Transverse colon (tissue), 4 donors: ENCODE results near the gene PTPRE. TPM values are rescaled to one million over a fixed set of nuclear protein-coding genes. Genes with fewer than 3 reads are reported as not detected.

Source experiments
- DNase-seq: peaks from one replicate; pipeline ENCODE4 v3.0.0-alpha.2; 2019
- H3K27ac ChIP-seq, 4 donors: fragments of 200-600 bp; sonication (generic); 2 replicates each; pipeline ENCODE4 v1.5.1; 2016 to 2018; ENCODE audit warnings: inconsistent platforms in 4 of 4
- H3K27me3 ChIP-seq: fragments of 200-600 bp; sonication (generic); 2 replicates; pipeline ENCODE4 v1.5.1; 2017; ENCODE audit warnings: inconsistent platforms
- H3K36me3 ChIP-seq, 4 donors: fragments of 200-600 bp; sonication (generic); 2 replicates each; pipeline ENCODE4 v1.5.1; 2017 to 2019; ENCODE audit warnings: inconsistent platforms in 4 of 4
- H3K4me1 ChIP-seq, 4 donors: fragments of 200-600 bp; sonication (generic); 2 replicates each; pipeline ENCODE4 v1.5.1; 2017 to 2020; ENCODE audit warnings: inconsistent platforms in 4 of 4
- H3K4me3 ChIP-seq, 4 donors: fragments of 200-600 bp; sonication (generic); 1 replicate in 1 of 4; 2 replicates in 3 of 4; pipeline versions ENCODE4 v1.5.1 to v1.6.1; 2017 to 2019; ENCODE audit warnings: inconsistent platforms in 4 of 4
- H3K9me3 ChIP-seq, 2 donors: fragments of 200-600 bp; sonication (generic); 2 replicates each; pipeline ENCODE4 v1.5.1; 2017 to 2019; ENCODE audit warnings: inconsistent platforms in 2 of 2
- CTCF ChIP-seq, 5 experiments: fragments of 200-600 bp in 3 of 5; fragments of 450-650 bp in 2 of 5; sonication (generic) in 3 of 5; IDR thresholded peaks; 1 replicate in 2 of 5; 2 replicates in 3 of 5; pipeline ENCODE4 v1.5.1; 2016 to 2017; ENCODE audit warnings: antibody characterized with exemption in 5 of 5, inconsistent platforms in 3 of 5, mild to moderate bottlenecking in 2 of 5, moderate library complexity in 1 of 5
- EP300 ChIP-seq: sonication (generic); formaldehyde crosslinking; IDR thresholded peaks from one replicate; pipeline ENCODE4 v1.6.1; 2017; ENCODE audit warnings: antibody characterized with exemption, low read depth
- POLR2A ChIP-seq: fragments of 450-650 bp; IDR thresholded peaks from one replicate; pipeline ENCODE4 v1.6.1; 2016; ENCODE audit warnings: antibody characterized with exemption, mild to moderate bottlenecking, moderate library complexity
- POLR2AphosphoS5 ChIP-seq, 3 donors: sonication (generic); formaldehyde crosslinking; IDR thresholded peaks; one replicate each; pipeline ENCODE4 v1.6.1; 2016; ENCODE audit warnings: antibody characterized with exemption in 3 of 3
- WGBS, 2 donors: methylation state at CpG; one replicate each; pipeline ENCODE4 v1.1.5; 2018; ENCODE audit warnings: low coverage in 1 of 2; 5-methylcytosine and 5-hydroxymethylcytosine counted together
- in situ Hi-C, 4 donors: fragments of 200-750 bp; cut with MboI; loops; one replicate each; pipeline versions ENCODE4 v1.15.0 to v1.15.1; 2017; ENCODE audit warnings: low sequenced_read_pairs in 3 of 4, low pct_ligation_motif_present in 1 of 4, low pct_unique_long_range_greater_than_20kb in 1 of 4
- intact Hi-C: fragments of 100-400 bp; cut with DNase I; formaldehyde crosslinking; loops from one replicate; pipeline ENCODE4 v1.15.1; 2023; ENCODE audit warnings: low total_unique reads
- total RNA-seq, 4 donors: library from RNA; depleted of rRNA; stranded (reverse); fragments of >200 nt; gene quantifications; one replicate each; pipeline ENCODE4 v1.1.0, GENCODE V29; 2016

PTPRE gene
- total RNA-seq, 4 donors from 2014 or later: 25.7 to 43.6 (median 26.7) TPM

- H3K27me3 ChIP-seq: no peaks in the 10 kb centered on the region
- intact Hi-C loops (no loop called here), in situ Hi-C loops (loop anchor here in 1 of 4 donors (25.0 kb wide), 2 partner anchors 96 to 296 kb away; partner anchors contain the start of gene PTPRE)
- no peak overlapping the region for H3K4me3 ChIP-seq
- peaks cover 0 to 14% (median 2%) of the 10 kb centered on the region in 4 donors for H3K4me1 ChIP-seq
- H3K9me3 ChIP-seq: no peaks in the 10 kb centered on the region
- H3K36me3 ChIP-seq: no peaks in the 10 kb centered on the region
- 75 to 100% methylated on average over 2 to 8 of the region's 8 CpGs for WGBS, 2 donors
- TF ChIP-seq POLR2AphosphoS5 (IDR thresholded peaks at IDR 0.05) (no peak), EP300 (no peak), POLR2A (no peak), CTCF (IDR thresholded peaks at IDR 0.05) (no peak)
- no peak for DNase-seq
- H3K27ac ChIP-seq: peak overlapping the region in 2 of 4 donors; percentile 29 to 54
These were observed 101.8 kb downstream of the PTPRE start for GRCh38 chr10:128008521-128009250.

GRCh38 chr10:128009372-128010126 lies 102.6 kb downstream of the PTPRE start:
- H3K36me3 ChIP-seq: no peaks in the 10 kb centered on the region
- H3K4me3 ChIP-seq: no peak overlapping the region
- WGBS, 2 donors: 73 to 80% methylated on average over 8 to 14 of the region's 14 CpGs
- peaks cover 0 to 14% (median 2%) of the 10 kb centered on the region in 4 donors for H3K4me1 ChIP-seq
- peak overlapping the region; percentile 14 to 54 (median 29) for H3K27ac ChIP-seq
- H3K27me3 ChIP-seq: no peaks in the 10 kb centered on the region
- intact Hi-C loops: loop anchor here (2.0 kb wide), 1 partner anchor 103 kb away; the partner anchor contains the start of gene PTPRE
- TF ChIP-seq POLR2A (no peak), EP300 (no peak), POLR2AphosphoS5 (IDR thresholded peaks at IDR 0.05) (no peak)
- H3K9me3 ChIP-seq: no peaks in the 10 kb centered on the region
- DNase-seq: no peak
- in situ Hi-C loops: loop anchor here in 2 of 4 donors (10.0 to 25.0 kb wide), 3 partner anchors 97 to 297 kb away; partner anchors contain the start of gene PTPRE (in 2 of the 2)

- Histone ChIP-seq H3K9me3 (no peaks in the 10 kb centered on the region), H3K4me1 (peaks cover 0 to 14% (median 2%) of the 10 kb centered on the region in 4 donors), H3K27me3 (no peaks in the 10 kb centered on the region), H3K27ac (no peak overlapping the region), H3K36me3 (no peaks in the 10 kb centered on the region), H3K4me3 (no peak overlapping the region)
- peak; percentile 95 to 99 (median 97) for TF ChIP-seq CTCF (IDR thresholded peaks at IDR 0.05)
- no peak for TF ChIP-seq POLR2A
- peak in 1 of 3 donors; percentile 38 for TF ChIP-seq POLR2AphosphoS5 (IDR thresholded peaks at IDR 0.05)
- peak; percentile 86 for DNase-seq
- 16 to 20% methylated on average over 1 to 23 of the region's 27 CpGs for WGBS, 2 donors
- in situ Hi-C loops (loop anchor here in 2 of 4 donors (10.0 to 25.0 kb wide), 3 partner anchors 99 to 299 kb away; partner anchors contain the start of gene PTPRE (in 2 of the 2)), intact Hi-C loops (loop anchor here (2.0 kb wide), 1 partner anchor 105 kb away; the partner anchor contains the start of gene PTPRE)
These were observed 104.4 kb downstream of the PTPRE start for GRCh38 chr10:128011059-128011979.

- Histone ChIP-seq H3K36me3 (no peaks in the 10 kb centered on the region), H3K27ac (no peak overlapping the region), H3K4me1 (peaks cover 0 to 14% (median 2%) of the 10 kb centered on the region in 4 donors), H3K4me3 (no peak overlapping the region), H3K9me3 (no peaks in the 10 kb centered on the region), H3K27me3 (no peaks in the 10 kb centered on the region)
- 87% methylated on average over 4 of the region's 4 CpGs; no CpG with 5 or more reads in 1 of the 2 donors for WGBS, 2 donors
- in situ Hi-C loops (loop anchor here in 2 of 4 donors (10.0 to 25.0 kb wide), 3 partner anchors 101 to 301 kb away; partner anchors contain the start of gene PTPRE (in 2 of the 2)), intact Hi-C loops (no loop called here)
- no peak for DNase-seq
- TF ChIP-seq CTCF (IDR thresholded peaks at IDR 0.05): no peak
- no peak for TF ChIP-seq EP300
- TF ChIP-seq POLR2AphosphoS5 (IDR thresholded peaks at IDR 0.05): no peak
- no peak for TF ChIP-seq POLR2A
These were observed 106.7 kb downstream of the PTPRE start for GRCh38 chr10:128013626-128014025.
